Muscle of arm (tissue), 12 donors: ENCODE data around the gene GAB2. TPM values are rescaled to one million over a fixed set of nuclear protein-coding genes. Genes with fewer than 3 reads are reported as not detected.
A peak's percentile ranks its signal among the peaks of the same experiment; 100 is the strongest.

ENCODE experiments used
- DNase-seq: peaks from one replicate; pipeline ENCODE4 v3.0.0-alpha.2; 2013
- polyA plus RNA-seq, 12 donors: library from polyadenylated mRNA; unstranded; fragments of 120-200 nt; gene quantifications; one replicate each; pipeline ENCODE4 v1.2.1, GENCODE V29; 2013; ENCODE audit not compliant: insufficient read length in 12 of 12

The GAB2 gene
- polyA plus RNA-seq, 12 donors: 11.2 to 19.4 (median 12.9) TPM; not detected in 1

DNA sequence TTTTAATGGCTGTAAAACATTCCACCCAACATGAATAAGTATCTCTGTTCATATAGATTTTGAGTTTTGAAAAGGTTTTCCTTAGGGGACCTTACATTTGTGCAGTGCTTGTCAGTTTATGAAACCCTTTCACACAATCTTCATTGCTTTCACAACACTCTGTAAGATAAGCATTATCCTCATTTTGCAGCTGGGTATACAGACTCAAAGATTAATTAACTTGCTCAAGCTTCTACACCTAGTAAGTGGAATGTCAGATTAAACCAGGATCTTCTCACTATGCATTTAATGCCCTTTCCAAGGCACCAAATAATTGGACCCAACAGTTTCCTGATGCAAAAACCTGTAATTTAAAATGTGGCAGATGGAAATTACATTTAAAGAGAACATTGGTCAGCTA lies 11.6 kb upstream of the GAB2 start:
- DNase-seq: no peak

DNA sequence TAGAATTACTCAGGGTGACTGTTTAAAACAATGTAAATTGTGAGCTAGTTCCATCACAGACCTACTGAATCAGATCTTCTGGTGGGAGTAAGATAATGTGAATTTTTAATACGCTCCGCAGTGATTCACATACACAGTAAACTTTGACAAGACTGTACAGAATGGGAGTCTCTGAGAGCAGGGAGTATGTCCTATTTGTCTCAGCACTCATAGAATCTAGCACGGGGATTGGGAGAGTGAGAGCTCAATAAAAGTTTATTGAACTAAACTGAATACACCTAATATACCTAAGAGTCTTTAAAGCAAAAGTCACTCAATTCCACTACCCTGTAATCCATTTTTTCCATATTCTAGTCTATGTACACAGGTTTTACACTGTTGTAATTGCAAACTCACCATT lies 11.2 kb upstream of the GAB2 start:
- DNase-seq: no peak

DNA sequence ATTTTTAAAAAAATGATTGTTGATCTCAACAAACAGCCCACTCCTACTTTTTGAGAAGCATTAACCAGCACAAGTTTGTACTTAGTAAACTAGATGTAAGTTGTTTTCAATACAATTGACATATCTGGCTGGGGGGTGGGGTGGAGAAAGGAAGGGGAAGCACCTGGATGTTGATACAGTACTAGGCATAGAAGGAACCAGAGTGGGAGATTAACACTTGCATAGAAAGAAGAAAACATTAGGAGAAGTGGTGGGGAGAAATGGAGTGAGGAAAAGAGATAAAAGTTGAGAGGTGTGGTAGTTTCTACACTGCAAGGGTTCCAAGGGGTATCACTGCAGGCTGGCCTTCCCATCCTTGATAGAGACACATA lies 10.6 kb upstream of the GAB2 start:
- DNase-seq: no peak

DNA sequence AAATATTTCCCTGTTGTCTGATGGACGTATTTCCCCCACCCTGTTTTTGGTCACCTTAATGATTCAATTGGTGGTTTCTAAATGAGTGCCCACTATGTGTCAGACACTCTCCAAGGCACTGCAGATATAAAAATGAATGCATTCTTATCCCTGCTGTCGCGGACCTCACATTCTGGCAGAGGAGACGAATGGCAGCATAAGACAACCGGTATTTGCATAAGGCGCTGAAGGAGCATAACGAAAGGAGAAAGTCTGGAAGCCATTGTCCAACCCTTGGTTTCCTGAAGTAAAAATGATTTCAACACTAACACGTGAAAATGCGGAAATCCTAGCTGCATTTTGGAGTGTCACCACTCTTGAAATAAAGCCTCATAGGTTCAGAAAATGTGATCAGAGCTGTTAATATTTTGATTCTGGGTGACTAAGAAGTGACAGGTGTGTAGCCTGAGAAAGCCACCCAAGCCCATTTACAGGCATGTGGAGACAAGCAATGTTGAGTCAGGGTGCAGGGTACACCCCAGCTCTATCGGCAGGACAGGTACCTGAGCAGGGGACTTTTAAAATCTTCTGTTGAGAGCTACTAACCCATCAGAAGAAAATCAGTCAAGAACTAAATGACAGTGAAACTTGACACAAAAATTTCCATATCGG lies 10.1 kb upstream of the GAB2 start:
- no peak for DNase-seq

DNA sequence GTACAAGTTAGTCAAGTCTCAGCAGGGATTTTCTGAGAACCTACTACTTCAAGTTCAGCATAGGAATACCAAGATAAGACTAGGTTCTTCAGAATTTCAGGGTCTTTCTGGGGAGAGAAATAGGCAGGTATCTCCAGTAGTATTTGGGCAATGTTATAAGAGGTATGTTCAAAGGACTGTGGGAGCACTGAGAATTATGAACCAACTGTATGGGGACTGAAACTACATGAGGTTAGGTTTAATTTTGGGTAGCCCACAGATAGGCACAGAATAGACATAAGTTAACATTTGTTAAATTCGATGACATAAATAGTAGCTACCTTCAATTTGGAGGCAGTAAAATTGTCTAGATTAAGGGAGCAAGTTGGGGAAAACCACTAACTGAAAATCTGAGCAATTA lies 9.2 kb upstream of the GAB2 start:
- DNase-seq: no peak

DNA sequence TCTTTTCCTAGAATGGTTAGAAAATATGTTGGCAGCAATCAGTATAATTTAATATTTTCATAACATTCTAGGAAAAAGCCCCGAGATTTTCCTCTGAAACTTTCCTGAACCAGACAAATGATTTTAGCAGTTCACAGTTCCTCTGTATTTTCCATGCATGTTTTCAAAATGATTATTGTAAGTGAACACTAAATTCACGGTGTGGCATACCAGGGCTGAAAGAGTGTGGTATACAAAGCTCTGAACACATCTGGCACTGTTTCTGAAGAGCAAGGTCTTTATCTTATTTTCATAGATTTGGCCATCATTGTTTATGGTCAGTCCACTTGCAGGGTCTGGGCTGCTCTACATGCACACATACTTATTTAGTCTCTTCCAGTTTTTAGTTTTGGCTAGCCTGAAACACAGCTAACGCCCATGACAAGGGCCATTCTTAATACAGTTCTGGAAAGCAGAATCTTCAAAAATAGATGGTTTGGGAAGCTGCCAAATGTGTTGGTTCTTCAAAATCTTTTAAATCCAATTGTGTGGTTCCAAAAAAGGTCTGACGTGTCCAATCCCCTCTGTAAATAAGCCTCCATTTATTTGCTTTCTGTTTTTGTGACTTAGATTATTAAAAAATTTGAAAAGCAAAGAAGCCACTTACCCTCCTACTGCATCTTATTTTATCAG lies 7.9 kb upstream of the GAB2 start:
- peak; percentile 59 for DNase-seq

DNA sequence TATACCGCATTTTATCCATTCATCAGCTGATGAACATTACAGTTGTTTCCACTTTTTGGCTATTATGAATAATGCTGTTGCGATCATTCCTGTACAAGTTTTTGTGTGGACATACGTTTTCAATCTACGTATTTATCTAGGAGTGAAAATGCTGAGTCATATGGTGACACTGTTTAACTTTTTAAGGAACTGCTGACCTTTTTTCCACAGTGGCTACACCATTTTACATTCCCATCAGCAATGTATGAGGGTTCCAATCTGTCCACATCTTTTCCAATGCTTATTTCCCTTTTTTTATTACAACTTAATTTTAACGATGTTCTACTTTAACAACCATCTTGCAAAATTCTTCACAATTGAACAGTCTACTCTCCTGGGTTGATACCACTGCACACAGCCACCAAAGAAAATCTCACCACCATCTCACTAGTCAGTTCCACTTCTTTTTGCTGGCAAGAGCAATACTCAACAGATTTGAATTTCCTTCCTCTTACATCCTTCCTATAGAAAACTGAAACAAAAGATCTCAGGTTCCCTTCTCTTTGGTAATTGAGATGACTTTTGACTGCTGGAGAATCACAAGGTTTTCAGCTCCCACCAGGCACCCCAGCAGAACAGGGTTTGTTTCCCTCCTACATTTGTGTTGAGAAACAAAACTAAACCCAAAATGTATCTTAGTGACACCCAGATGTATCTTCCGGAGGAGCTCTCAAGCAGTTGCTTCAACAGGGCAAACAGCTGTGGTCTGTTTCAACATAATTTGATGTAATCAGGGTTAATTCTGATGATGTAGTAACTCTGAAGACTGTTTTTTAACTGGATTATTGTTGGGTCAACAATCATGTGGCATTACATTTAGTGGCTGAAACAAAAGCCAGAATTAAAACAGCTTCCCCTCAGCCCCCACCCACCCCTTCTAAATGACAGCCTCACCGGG lies 7.0 kb upstream of the GAB2 start:
- peak; percentile 22 for DNase-seq

DNA sequence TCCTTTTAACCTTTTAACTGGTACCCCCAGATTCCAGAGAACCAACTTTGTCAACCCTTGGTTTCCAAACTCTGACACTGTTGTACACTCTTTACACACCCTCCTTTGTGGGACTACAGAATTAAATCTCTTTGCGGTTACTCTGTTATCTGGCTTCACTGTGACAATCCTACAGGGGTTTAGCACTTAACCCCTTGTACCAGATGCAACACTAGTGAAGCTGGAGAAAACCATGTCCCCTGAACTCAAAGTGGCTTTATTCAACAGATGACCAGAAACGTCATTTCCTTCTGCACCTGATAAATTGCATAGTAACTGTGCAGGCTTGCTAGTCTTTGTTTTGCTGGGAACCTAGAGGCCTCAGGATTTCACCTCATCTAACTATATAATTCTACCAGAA lies 5.6 kb upstream of the GAB2 start:
- DNase-seq: no peak

DNA sequence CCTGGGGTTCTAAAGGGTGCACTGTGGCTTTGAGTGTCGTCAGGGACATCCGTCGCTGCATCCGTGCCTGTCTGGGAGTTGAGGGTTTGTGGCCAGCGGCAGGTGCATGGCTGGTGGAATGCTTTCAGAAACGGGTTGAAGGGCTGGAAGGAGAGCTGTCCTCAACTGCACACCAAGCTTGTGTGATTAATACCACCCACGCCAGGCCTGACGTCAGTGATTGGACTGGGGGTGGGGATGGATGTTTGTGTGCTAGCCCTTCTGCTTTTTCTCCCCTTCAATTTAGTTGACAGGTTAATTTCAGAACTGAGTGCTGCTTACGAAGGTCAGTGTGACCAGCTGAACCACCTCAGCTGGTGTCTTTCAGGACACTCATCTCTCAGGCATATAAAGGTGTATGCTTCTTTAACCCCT lies 3.2 kb upstream of the GAB2 start:
- DNase-seq: peak; percentile 18

DNA sequence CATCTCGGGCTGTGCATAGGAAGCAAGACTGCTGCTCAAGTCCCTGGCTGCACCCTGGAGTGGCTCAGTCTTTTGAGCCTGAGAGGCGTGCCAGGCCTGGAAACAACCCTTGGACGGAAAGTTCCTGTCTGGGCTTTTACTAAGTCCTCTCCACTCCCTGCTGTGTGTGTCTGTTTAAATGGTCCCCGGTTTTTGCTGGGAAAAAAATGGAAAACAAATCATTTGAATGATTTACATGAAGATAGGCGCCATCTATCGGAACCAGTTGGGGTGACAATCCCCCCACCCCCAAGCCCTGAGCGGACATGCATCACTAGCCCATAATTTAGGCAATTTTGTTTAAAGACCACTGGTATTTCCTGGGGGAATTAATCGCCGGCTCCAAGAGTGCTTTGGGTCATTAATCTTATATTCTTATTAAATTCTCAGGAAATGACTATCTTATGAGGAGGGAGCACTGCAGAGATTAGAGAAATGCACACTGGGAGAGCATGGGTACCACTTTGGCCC lies 2.7 kb upstream of the GAB2 start:
- DNase-seq: peak; percentile 85

DNA sequence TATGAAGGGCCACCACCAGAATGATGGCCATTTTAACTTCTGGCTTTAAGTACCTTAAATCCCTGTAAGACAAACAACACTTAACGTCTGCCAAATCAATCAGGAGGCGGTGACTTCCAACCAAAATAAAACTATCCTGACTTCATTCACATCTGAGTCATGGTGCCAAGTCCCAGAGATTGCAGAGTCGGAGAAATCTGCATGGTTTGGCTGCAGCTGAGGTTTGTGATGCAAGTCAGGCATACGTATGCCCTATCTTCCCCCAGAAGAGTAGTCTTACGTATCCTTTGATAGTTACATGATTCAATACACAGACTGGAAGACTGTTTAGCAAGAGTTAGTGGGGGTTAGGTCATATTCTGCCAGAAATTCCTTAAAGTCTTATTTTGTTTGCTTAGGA lies 1.7 kb upstream of the GAB2 start:
- peak; percentile 39 for DNase-seq

DNA sequence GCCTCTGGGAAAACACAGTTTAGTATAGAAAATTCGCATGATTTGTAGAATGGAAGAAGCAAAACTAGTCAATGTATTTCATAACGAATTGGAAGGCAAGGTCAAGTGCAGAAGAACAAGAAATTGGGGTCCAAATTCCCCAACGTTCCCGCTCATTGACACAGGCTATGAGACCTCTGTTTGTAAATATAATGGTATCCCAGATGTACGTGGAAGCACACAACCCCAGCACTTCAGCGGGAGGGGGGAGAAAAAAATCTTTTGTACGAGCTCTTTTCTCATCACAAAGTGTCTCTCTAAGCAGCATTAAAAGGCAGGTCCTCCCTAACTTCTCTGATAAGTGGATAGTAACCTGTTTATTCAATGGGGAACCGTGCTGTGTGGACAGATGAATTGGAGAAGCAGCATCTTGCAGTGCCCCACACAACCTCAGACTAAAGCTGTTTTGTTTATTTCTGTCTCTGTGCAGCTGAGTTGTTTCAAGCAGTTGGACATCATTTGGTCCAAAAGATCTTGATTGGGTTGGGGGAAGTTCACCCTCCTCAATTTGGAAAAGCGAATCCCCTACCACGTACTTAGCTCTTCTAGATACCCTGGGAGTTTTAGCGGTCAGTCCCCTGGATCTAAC lies 1.1 kb upstream of the GAB2 start:
- DNase-seq: no peak

DNA sequence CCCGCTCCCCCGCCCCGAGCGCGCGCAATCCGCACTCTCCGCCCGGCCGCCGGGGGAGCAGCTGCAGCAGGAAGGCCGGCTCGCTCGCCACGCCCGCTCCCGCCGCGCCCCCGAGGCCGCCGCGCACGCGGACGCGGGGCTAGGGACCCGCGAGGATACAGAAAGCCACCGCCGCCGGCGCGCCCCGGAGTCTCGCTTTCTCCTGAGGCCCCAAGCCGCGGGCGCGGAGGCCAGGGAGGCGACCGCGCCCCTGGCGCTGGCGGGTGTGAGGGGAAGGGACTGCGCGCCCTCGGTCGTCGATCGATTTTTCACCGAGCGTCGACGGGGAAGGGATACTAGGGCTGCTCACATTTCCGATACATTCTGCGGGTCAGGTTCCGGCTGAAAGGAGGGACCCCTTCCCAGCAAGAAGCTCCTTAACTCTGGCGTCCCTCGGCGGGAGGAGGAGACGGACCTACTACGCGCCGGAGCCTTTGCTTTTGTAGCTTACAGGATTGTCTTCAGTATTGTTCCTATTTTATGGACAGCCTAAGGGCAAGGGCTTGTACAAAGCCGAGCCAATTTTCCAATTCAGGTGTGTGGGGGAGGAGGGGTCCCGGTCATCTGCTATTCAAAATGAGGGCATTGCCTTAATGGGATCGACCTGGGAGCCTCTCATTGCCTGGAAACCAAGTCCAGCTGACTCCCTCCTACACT lies 416 bp upstream of the GAB2 start:
- DNase-seq: peak; percentile 59

DNA sequence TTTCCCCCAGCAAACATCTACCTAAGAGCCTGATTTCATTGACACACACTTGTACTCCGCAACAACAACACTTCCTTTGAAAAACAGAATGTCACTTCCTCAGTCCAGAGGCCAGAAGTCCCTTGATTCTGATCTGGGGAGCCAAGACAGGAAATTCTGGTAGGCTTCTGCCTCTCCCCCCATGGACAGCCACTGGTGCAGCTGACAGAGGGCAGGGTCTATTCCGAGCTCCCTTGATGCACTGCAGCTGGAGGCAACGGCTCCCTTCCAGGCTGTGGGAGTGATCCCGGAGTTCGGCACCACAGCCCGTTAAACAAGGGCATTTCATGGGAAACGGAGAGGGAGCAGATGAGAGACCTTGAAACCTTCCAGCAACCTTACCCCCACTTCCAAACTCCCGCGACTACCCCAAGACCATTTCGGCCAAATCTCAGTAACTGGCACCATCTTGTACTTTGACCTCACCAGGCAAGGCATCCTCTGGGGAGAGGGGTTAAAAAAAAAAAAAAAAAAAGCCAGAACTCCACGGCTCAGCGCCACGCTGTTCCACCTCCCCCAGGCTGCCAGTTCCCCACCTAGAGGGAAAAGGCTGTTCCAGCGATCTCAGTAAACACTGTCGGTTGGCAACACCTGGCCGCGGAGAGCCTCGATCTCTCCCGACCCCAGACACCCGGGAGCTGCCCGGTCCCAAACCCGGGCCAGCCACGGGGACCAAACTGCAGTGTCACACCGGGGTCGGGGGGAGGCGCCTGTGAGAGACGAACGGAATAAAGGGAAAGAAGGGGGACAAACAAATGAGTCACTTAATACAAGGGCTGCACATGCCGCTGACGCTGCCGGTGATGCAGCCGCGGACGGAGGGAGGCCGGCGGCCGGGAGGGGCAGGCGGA lies 1.1 kb downstream of the GAB2 start:
- peak; percentile 86 for DNase-seq

DNA sequence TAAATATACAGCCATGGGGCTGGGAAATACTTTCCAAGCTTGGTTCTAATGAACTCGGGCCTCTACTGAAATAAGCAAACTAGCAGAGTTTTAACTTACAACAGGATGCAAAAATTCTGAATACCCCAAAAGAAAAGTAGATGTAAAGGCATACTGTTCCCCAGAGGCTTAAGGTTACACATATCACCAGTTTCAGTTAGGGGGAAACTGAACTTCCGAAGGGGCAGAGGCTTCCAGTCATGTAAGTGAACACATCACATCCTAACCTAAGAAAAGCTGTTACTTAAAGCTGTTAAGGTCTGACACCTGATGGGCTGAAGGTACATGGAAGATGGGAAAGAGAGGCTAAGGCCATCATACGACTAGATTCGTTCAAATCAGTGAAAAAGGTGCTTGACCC lies 2.3 kb downstream of the GAB2 start:
- DNase-seq: no peak

DNA sequence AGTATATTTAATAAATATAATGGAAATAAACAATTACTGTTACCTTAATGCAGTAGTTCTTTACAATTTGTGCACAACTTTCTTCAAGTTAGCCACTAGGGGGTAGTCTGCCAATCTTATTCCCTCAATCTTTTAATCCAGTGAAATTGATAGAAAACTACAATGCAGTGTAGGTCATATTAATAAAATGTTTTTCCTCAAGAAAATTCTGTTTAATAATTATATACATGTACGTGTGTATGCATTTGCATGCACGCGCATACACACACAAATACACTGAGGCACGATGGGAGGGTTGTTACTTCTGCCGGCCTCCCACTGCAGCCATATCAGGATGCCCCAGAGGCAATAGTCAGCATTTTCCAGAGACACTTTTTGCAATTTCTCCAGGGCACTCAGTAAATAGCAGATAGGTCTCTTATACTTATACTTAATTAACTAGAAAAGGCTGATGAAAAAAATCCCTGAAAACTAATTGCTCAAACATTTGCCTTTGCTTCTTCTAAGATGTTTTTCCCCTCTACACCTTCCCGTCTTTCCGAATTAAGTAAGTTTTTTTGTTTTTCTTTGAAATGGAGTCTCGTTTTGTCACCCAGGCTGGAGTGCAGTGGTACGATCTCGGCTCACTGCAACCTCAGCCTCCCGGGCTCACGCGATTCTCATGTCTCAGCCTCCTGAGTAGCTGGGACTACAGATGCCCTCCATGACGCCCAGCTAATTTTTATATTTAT lies 3.1 kb downstream of the GAB2 start:
- no peak for DNase-seq

DNA sequence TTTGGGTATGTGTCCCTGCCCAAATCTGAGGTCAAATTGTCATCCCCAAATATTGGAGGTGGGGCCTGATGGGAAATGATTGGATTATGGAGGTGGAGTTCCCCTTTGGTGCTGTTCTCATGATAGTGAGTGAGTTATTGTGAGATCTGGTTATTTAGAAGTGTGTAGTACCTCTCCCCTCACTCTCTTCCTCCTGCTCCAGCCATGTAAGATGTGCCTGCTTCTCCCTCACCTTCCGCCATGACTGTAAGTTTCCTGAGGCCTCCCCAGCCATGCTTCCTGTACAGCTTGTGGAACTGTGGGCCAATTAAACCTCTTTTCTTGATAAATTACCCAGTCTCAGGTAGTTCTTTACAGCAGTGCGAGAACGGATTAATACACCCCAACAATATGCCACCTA lies 9.0 kb downstream of the GAB2 start:
- DNase-seq: no peak

DNA sequence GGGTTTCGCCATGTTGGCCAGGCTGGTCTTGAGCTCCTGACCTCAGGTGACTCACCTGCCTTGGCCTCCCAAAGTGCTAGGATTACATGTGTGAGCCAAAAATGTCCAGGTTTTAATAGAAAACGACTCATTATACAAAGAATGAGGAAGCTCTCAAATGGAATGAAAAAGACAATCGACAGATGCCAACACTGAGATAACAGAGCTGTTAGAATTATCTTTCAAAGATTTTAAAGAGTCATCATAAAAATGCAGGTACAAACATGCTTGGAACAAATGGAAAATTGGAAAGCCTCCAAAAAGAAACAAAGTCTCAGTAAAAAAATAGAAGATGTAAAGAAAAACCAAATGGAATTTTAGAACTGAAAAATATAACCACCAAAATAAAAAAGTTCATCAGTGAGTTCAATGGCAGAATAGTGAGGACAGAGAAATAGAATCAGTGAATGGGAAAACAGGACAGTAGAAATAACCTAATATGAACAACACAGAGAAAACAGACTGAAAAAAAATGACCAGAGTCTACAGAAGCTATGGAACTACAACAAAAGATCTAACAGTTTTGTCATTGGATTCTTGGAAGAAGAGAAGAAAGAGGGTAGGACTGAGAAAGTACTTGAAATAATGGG lies 10.9 kb downstream of the GAB2 start:
- no peak for DNase-seq

DNA sequence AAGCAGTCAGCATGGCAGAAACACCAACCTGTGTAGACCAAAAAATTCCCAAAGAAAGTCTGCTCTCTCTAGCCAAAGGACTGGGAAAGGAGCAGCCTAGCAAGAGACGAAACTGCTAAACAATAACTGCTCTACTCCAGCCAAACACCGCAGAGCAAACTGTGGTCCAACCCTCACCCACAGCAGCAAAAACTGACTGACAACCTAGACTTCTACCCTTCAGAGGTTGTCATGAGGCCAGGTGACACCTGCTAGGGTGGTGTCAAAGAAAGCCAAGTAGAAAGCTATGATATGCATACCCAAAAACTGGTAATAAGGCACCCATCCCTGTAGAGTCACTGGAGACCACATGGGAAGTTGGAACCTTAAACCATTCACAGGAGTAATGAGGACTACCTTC lies 11.8 kb downstream of the GAB2 start:
- DNase-seq: no peak
